ELR (cell line): Measurements from ENCODE around the gene CEP164.
"Not testable (repeated sequence)": the region's sequence is repeated elsewhere in the genome, so short reads cannot be mapped to it uniquely, and the experiment has no call there.

ENCODE experiments used
- DNase-seq: peaks from one replicate; pipeline ENCODE4 v3.0.0-alpha.2; 2015; ENCODE audit warnings: low read depth

Gene CEP164

GRCh38 chr11:117442049-117442868 is 114.6 kb downstream of the CEP164 start:
- no peak for DNase-seq

- DNase-seq = no peak
Observed at GRCh38 chr11:117442869-117443239, 115.2 kb downstream of the CEP164 start.

GRCh38 chr11:117443266-117444186 is 115.9 kb downstream of the CEP164 start:
- DNase-seq = peak; percentile 58

GRCh38 chr11:117444256-117444655 is 116.6 kb downstream of the CEP164 start:
- no peak for DNase-seq

- DNase-seq = no peak
Observed at GRCh38 chr11:117444711-117445658, 117.3 kb downstream of the CEP164 start.

GRCh38 chr11:117449111-117449693 is 121.5 kb downstream of the CEP164 start:
- DNase-seq = peak; percentile 26

- DNase-seq = no peak
Observed at GRCh38 chr11:117453886-117454563, 126.4 kb downstream of the CEP164 start.

GRCh38 chr11:117454564-117454917 is 126.9 kb downstream of the CEP164 start:
- no peak for DNase-seq

- DNase-seq = no peak
Observed at GRCh38 chr11:117456027-117456720, 128.5 kb downstream of the CEP164 start.

GRCh38 chr11:117456721-117457029 is 129.0 kb downstream of the CEP164 start:
- not testable (repeated sequence) for DNase-seq

- no peak for DNase-seq
Observed at GRCh38 chr11:117457031-117457785, 129.6 kb downstream of the CEP164 start.

- DNase-seq = no peak
Observed at GRCh38 chr11:117457835-117458234, 130.2 kb downstream of the CEP164 start.

- DNase-seq = no peak
Observed at GRCh38 chr11:117458275-117459122, 130.8 kb downstream of the CEP164 start.

GRCh38 chr11:117459123-117459978 is 131.7 kb downstream of the CEP164 start:
- DNase-seq = no peak

GRCh38 chr11:117459979-117460300 is 132.3 kb downstream of the CEP164 start:
- no peak for DNase-seq

- no peak for DNase-seq
Observed at GRCh38 chr11:117461396-117462182, 133.9 kb downstream of the CEP164 start.

- no peak for DNase-seq
Observed at GRCh38 chr11:117462183-117462863, 134.7 kb downstream of the CEP164 start.
